Neuron (in vitro differentiated cells): Measurements from ENCODE around the gene TTLL1.
"Not testable (repeated sequence)": the region's sequence is repeated elsewhere in the genome, so short reads cannot be mapped to it uniquely, and the experiment has no call there.

ENCODE experiments used
- H2AFZ ChIP-seq: one replicate; pipeline ENCODE4 v1.6.1; 2013; ENCODE audit warnings: low read depth, mild to moderate bottlenecking, inconsistent platforms, low read length, moderate library complexity
- H3K27me3 ChIP-seq: one replicate; pipeline ENCODE4 v1.6.1; 2013; ENCODE audit warnings: low read length; ENCODE audit not compliant: insufficient read depth
- H3K36me3 ChIP-seq: one replicate; pipeline ENCODE4 v1.6.1; 2013; ENCODE audit warnings: low read length; ENCODE audit not compliant: insufficient read depth
- H3K4me1 ChIP-seq: one replicate; pipeline ENCODE4 v1.6.1; 2013; ENCODE audit warnings: low read length; ENCODE audit not compliant: insufficient read depth
- H3K4me3 ChIP-seq: 2 replicates; pipeline ENCODE4 v1.5.1; 2013; ENCODE audit warnings: mild to moderate bottlenecking, low read length, moderate library complexity
- H3K9me3 ChIP-seq: one replicate; pipeline ENCODE4 v1.6.1; 2013; ENCODE audit warnings: low read length

Gene TTLL1

GRCh38 chr22:43118953-43119458 is 29.8 kb upstream of the TTLL1 start:
- H3K4me1 ChIP-seq: no peaks in the 10 kb centered on the region
- H2AFZ ChIP-seq: no peak overlapping the region
- H3K4me3 ChIP-seq: no peak overlapping the region
- H3K36me3 ChIP-seq: no peaks in the 10 kb centered on the region
- H3K9me3 ChIP-seq: no peaks in the 10 kb centered on the region
- no peaks in the 10 kb centered on the region for H3K27me3 ChIP-seq

DNA sequence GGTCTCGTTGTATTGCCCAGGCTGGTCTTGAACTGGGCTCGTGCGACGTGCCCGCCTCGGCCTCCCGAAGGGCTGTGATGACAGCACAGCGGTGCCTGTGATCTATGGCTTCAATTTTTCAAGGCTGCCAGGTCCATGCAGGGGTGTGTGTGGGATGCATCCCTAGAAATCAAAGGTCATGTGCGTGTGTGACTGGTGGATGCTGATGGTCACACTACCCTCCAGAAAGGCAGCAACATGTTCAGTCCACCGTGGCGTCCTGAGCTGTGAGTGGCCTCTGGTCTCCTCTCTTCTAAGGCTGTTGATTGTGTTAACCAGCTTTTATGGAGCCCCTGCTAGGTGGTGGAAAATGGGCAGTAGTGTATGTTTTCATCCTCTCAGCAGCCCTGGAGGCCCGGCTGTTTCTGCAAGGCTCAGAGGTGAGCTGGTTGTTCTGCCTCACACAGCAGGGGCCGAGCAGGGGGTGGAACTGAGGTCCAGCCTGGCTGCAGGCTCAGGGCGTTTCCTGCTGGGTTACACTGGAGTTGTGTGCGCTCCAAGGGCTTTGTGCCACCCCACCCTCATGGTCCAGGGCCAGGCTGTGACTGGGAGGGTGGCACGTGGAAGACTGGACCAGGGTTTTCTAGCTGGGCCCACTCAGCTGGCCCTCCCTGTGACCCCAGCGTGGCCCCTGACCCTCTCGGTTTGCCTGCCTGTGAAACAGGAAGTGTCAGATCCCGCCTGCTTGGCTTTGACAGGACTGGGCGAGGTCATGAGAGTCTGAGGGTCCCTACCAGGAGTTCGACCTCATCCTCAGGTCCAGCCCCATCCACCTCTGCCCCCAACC is 29.0 kb upstream of the TTLL1 start:
- no peaks in the 10 kb centered on the region for H3K4me1 ChIP-seq
- H3K4me3 ChIP-seq: no peak overlapping the region
- H3K9me3 ChIP-seq: no peaks in the 10 kb centered on the region
- no peaks in the 10 kb centered on the region for H3K27me3 ChIP-seq
- no peak overlapping the region for H2AFZ ChIP-seq
- no peaks in the 10 kb centered on the region for H3K36me3 ChIP-seq

- H3K4me3 ChIP-seq: no peak overlapping the region
- no peaks in the 10 kb centered on the region for H3K36me3 ChIP-seq
- H3K9me3 ChIP-seq: no peaks in the 10 kb centered on the region
- H2AFZ ChIP-seq: no peak overlapping the region
- no peaks in the 10 kb centered on the region for H3K4me1 ChIP-seq
- H3K27me3 ChIP-seq: peaks cover 4% of the 10 kb centered on the region
Observed at GRCh38 chr22:43116932-43117331, 27.7 kb upstream of the TTLL1 start.

DNA sequence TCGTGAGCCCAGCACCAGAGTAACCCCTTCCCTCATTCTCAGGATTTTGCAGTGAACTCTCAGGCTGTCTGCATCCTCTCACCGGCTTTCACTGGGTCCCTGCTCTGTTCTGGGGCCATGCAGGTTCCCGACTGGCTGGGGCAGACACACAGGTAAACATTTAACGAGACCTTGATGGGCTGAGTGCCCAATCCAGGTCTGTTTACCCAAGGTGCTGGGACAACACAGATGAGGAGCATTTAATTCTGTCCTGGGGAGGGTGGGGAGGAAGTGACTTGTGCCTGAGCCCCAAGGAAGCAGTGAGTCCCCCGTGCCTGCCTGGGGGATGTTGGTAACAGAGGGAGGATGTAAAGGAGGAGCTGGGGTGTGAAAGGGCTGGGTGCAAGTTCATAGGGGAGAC is 25.8 kb upstream of the TTLL1 start:
- Histone ChIP-seq H3K4me3 (no peak overlapping the region), H2AFZ (no peak overlapping the region), H3K9me3 (no peaks in the 10 kb centered on the region), H3K27me3 (peaks cover 21% of the 10 kb centered on the region), H3K36me3 (no peaks in the 10 kb centered on the region), H3K4me1 (peaks cover 16% of the 10 kb centered on the region)

DNA sequence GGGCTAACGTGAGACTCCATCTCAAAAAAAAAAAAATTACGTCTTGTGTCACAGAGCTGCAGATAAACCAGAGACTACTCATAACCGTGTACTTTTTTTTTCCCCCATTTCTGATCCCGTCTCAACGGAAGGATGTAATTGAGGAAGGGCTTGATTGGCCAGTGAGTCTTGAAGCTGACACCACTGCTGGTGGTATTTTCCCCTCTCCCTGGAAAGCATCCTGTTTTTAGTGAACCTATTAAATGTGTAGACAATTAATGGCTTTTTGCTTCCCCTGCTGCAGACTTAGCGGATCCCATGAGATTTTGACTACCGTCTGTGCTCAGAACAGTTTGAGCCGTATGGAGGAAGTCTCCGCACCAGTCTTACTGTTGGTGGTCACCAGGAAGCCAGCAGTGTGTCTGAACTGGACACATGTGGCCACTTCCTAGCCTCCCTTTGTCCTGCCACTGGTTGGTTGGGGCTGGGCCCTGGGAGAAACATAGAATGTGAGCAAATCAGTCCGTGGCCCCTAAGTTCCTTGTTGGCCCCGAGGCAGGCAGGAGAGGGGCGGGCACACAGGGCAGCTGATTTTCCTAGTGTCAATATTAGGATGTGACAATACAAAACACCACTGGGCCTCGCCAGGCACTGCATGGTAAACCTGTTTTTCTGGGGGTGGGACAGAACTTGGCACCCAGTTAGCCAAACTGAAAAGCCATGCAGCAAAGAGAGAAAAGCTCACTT is 24.5 kb upstream of the TTLL1 start:
- H3K27me3 ChIP-seq: peaks cover 29% of the 10 kb centered on the region

DNA sequence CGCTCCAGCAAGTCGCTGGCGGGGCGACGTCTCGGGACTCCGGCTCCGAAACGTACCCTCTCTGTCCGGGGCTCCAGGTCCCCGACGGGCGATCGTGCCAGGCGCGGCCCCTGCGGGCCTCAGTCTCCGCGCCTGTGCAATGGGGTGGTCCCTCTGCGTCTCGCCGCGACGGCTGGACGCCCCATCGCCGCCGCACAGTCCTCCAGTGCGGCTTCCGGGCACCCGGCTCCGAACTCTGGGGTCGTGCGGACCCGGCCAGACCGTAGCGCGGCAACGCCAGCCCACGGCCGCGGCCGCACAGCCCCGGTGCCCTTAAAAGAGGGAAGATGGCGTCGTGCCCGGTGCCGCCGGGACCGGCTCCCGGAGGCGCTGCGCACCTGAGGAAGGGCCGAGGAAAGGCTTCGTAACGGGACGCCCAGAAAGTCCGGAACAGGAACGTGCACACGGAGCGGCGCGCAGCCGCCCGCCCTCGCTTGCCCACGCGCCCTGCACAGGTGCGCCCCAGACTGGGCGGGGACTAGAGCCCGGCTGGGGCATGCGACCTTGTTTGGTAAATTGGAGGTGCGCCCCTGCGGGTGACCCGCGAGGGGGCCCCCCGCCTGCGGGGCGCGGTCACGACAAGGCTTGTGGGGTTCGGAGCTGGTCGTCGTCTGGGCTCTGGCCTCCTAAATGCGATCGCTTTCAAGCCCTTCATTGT is 21.9 kb upstream of the TTLL1 start:
- H3K36me3 ChIP-seq: no peaks in the 10 kb centered on the region
- H3K27me3 ChIP-seq: peaks cover 29% of the 10 kb centered on the region
- H3K4me1 ChIP-seq: peaks cover 17% of the 10 kb centered on the region
- H3K4me3 ChIP-seq: peak overlapping the region; percentile 40
- no peaks in the 10 kb centered on the region for H3K9me3 ChIP-seq
- peak overlapping the region; percentile 57 for H2AFZ ChIP-seq

More for the DNA sequence above, 24.5 kb upstream of the TTLL1 start:
- Histone ChIP-seq H3K4me3 (no peak overlapping the region), H3K4me1 (peaks cover 17% of the 10 kb centered on the region), H2AFZ (no peak overlapping the region), H3K36me3 (no peaks in the 10 kb centered on the region), H3K9me3 (no peaks in the 10 kb centered on the region)

GRCh38 chr22:43110444-43110926 is 21.3 kb upstream of the TTLL1 start, which contains the start of gene BIK:
TSS of gene BIK (plus strand) at chr22:43110750. CDS start at chr22:43124023, 13,273 bp downstream.
- Histone ChIP-seq H3K9me3 (no peaks in the 10 kb centered on the region), H3K27me3 (peaks cover 29% of the 10 kb centered on the region), H3K4me1 (peaks cover 17% of the 10 kb centered on the region), H3K36me3 (no peaks in the 10 kb centered on the region), H3K4me3 (peak within 1 kb of the TSS; percentile 40), H2AFZ (peak within 1 kb of the TSS; percentile 57)

DNA sequence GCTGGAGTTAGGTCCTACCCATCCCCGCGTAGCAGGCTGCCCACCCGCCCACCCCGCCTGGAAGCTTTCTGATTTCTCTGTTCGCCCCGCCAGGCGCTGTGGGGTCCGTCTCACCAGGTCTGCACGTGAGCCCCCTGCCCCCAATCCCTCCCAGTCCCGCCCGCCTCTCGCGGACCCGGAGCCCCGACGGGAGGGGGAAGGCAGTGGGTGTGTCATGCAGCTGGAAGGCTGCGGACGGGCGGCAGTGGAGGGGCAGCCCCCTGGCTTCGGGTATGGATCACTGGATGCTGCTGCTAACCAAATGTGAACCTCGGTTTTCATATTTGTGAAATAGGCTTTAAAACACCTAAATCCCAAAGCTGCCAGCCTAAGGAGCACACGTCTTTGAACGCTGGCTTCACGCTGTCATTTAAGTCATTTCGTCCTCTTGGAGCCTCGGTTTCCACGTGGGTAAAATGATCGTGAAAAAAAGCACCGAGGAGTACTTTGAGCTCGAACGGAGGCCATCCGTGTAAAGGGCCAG is 20.8 kb upstream of the TTLL1 start:
- H3K27me3 ChIP-seq: peaks cover 29% of the 10 kb centered on the region
- peak overlapping the region; percentile 5 for H3K4me3 ChIP-seq
- no peaks in the 10 kb centered on the region for H3K9me3 ChIP-seq
- H3K4me1 ChIP-seq: peaks cover 17% of the 10 kb centered on the region
- no peaks in the 10 kb centered on the region for H3K36me3 ChIP-seq
- H2AFZ ChIP-seq: no peak overlapping the region

- H2AFZ ChIP-seq: no peak overlapping the region
- no peak overlapping the region for H3K4me3 ChIP-seq
- H3K27me3 ChIP-seq: peaks cover 29% of the 10 kb centered on the region
- no peaks in the 10 kb centered on the region for H3K36me3 ChIP-seq
- peaks cover 18% of the 10 kb centered on the region for H3K4me1 ChIP-seq
- no peaks in the 10 kb centered on the region for H3K9me3 ChIP-seq
Observed at GRCh38 chr22:43109511-43109910, 20.3 kb upstream of the TTLL1 start.

DNA sequence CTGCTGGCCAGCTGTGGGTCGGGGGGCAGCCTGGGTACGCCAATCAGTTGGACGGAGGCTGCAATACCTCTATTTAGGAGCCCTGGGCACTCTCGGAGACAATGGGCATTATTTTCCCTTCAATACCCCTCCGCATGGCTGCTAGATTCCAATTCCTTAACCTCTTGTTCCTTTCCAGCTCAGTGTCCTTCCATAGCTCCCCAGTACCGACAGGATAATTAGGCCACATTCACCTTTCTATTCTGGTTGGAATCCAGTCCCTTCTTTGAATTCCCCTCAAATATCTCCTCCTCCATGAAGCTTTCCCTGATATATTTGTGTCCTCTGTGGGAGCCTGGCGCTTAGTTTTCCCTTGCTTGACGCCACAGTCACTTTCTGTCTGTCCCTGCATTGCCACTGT is 17.1 kb upstream of the TTLL1 start:
- no peaks in the 10 kb centered on the region for H3K9me3 ChIP-seq
- no peak overlapping the region for H2AFZ ChIP-seq
- H3K4me3 ChIP-seq: no peak overlapping the region
- H3K4me1 ChIP-seq: peaks cover 30% of the 10 kb centered on the region
- no peaks in the 10 kb centered on the region for H3K36me3 ChIP-seq
- peaks cover 19% of the 10 kb centered on the region for H3K27me3 ChIP-seq

GRCh38 chr22:43104950-43105349 is 15.8 kb upstream of the TTLL1 start:
- H3K4me1 ChIP-seq: peaks cover 22% of the 10 kb centered on the region
- H3K4me3 ChIP-seq, H3K27me3 ChIP-seq, H2AFZ ChIP-seq, H3K9me3 ChIP-seq, H3K36me3 ChIP-seq: not testable (repeated sequence)

DNA sequence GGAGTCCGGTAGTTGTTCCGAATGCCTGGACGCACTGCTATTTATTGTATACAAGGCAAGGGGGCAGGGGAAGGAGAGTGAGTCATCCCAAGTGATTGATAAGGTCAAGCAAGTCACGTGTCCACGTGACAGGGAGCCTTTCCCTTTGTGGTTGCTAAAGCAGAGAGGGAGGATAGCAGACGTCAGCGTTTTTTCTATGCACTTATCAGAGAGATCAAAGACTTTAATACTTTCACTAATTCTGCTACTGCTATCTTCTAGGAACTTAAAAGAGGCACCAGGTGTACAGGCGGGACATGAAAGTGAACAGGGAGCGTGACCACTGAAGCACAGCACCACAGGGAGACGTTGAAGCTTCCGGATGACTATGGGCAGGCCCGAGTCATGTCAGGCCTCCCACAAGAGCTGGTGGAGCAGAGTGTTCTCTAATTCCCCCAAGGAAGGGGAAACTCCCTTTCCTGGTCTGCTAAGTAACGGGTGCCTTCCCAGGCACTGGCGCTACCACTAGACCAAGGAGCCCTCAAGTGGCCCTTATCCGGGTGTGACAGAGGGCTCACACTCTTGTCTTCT is 14.9 kb upstream of the TTLL1 start:
- H3K4me1 ChIP-seq: peaks cover 21% of the 10 kb centered on the region
- not testable (repeated sequence) for H3K36me3 ChIP-seq, H3K9me3 ChIP-seq, H3K27me3 ChIP-seq
- peak overlapping the region; percentile 24 for H3K4me3 ChIP-seq
- peak overlapping the region; percentile 14 for H2AFZ ChIP-seq
